Tracheal epithelial cell (primary cell): ENCODE data around the gene TJP3. TPM values are rescaled to one million over a fixed set of nuclear protein-coding genes. Genes with fewer than 3 reads are reported as not detected.

Experiments
- total RNA-seq: library from RNA; depleted of rRNA; stranded (reverse); fragments of >200 nt; gene quantifications from 2 replicates; pipeline ENCODE4 v1.2.1, GENCODE V29; 2014

TJP3 gene, protein sequence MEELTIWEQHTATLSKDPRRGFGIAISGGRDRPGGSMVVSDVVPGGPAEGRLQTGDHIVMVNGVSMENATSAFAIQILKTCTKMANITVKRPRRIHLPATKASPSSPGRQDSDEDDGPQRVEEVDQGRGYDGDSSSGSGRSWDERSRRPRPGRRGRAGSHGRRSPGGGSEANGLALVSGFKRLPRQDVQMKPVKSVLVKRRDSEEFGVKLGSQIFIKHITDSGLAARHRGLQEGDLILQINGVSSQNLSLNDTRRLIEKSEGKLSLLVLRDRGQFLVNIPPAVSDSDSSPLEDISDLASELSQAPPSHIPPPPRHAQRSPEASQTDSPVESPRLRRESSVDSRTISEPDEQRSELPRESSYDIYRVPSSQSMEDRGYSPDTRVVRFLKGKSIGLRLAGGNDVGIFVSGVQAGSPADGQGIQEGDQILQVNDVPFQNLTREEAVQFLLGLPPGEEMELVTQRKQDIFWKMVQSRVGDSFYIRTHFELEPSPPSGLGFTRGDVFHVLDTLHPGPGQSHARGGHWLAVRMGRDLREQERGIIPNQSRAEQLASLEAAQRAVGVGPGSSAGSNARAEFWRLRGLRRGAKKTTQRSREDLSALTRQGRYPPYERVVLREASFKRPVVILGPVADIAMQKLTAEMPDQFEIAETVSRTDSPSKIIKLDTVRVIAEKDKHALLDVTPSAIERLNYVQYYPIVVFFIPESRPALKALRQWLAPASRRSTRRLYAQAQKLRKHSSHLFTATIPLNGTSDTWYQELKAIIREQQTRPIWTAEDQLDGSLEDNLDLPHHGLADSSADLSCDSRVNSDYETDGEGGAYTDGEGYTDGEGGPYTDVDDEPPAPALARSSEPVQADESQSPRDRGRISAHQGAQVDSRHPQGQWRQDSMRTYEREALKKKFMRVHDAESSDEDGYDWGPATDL
- 2.3 and 5.1 TPM in 2 replicates for total RNA-seq

DNA sequence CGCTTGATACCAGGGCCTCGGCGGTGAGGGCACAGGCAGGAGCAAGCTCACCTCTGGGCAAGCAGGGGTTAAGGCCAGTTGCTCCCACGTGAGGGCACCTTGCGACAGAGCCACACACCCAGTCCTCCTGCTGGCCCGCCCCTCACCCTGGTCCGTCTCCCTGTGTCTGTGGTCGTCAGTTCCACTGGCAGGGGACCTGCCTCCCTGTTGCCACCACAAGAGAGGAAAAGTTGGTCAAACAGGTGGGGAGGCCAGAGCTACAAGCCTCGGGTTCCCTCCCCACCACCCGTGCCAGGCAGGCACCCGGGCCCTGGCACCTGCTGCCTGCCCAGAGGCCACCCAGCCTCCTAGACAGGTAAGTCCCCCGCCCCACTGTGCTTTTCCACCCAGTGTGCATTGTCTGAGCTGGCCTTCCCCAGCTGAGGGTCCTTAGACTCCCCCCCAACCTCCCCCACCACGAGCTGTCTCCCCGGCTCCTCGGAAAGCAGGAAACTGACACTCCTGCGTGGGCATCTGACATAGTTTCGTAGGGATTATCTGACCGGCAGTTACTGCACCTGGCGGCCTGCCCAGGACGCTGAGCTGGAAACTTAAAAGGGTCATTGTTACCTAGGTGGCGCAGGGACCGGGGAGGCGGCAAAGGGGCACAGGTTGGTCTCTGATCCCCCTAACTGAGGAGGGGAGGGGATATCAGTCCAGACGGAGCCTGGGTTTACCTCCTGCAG, at the start of gene TJP3:
Gene TJP3 (plus strand): TSS at position 178 of the 725 bp plus-strand sequence. CDS start 20,049 bp downstream, outside the sequence.

DNA sequence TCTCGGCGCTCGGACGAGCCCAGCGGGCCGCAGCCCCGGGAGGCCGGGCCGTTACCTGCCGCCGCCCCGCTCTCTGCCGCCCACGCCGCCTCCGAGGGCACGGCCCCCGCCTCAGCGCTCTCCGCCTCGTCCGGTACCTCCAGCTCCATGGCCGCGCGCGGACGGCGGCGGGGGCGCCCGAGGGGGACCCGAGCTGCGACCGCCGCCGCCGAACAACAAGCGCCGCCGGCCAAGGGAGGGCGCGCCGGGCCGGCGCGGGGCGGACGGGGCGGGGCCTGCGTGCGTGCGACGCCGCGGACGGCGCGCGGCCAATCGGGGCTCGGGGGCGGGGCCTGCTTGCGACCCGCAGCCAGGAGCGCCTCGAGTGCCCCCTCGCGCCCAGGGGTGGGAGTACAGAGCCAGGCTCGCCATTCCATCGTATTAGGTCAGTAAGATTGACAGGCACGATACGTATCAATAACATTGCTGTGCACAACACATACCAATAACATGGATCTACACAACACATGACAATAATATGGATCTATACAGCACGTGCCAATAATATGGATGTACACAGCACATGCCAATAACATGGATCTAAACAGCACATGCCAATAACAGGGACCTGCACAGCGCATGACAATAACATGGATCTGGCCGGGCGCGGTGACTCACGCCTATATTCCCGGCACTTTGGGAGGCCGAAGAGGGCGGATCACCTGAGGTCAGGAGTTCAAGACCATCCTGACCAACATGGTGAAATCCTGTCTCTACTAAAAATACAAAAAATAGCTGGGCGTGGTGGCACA, 7.7 kb upstream of the TJP3 start, which contains the start of gene PIP5K1C:
Gene PIP5K1C (minus strand): TSS at position 227 of the 791 bp plus-strand sequence. CDS start 78 bp downstream, at position 149.

DNA sequence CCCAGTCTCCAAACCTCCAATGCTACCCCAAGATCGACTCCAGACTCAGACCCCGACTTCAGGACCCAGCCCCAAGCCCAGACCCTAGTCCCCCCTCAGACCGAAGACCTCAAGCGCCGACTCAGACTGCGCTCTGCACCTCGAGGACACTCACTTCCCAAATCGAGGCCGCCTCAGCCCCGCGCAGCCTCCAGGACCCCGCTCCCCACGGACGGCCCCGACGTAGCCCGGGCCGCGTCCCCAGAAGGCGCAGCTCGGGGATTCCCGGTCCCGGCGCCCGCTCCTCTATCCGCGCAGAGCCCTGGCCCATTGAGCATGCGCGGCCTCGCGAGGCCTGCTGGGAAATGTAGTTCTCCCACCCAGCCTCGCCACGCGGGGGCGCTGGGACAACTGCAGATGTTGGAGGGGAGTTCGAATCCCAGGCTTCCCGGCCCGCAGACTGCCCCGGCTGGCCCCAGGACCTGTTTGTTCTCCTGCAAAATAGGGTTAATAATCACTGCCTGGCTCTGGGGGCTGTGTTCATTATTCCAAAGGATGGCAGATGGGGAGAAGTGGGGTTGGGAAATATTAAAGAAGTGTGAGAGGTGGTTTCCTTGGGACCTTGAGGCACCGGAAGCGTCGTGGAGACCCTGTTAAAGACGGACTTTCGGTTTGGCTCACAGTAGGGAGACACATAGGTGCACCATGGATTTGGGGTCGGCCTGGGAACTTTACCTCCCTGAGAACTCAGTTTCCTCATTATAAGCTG, 53.4 kb downstream of the TJP3 start, which contains the start of gene APBA3:
Gene APBA3 (minus strand): TSS at position 311 of the 748 bp plus-strand sequence. CDS start 1,428 bp downstream, outside the sequence.

DNA sequence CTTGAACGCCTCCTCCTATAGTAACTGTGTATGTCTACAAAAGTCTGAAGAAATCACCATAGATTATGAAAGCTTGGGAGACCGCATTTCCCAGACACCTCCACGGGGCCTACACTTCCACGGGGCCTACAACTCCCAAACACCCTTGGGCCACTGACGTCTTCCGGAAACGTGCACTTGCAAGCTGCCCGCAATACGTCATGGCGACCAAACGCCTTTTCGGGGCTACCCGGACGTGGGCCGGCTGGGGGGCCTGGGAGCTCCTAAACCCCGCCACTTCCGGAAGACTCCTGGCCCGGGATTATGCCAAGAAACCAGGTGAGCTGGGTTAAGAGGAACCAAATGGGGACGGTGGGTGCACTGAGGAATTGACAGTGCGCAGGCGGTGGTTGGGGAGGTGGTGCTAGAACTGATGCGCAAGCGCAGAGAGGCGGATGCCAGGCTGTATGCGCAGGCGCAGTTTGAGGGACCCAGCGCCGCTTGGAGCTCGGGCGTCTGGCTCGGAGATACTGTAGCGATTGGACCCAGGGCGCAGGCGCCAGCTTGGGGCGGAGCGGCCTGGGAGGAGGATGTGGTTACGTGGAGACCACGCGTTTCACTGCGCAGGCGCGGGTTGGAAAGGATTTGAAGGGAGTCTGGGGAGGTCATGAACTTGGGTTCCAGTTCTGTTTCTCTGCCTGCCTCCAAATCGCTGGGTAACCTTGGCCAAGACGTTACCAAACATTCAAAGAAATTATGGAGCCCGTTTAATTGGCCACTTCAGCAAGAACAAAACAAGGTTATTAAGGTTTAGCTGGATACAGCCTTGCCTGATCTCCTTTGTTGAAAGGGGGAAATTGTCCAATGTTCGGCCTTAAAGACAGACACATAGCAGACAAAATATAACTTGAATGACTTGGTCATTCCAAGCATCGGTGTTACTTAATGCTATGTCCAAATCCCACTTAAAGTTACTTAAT, 54.6 kb downstream of the TJP3 start, which contains the start of gene MRPL54:
Gene MRPL54 (plus strand): TSS at position 182 of the 959 bp plus-strand sequence. CDS start 19 bp downstream, at position 201.

DNA sequence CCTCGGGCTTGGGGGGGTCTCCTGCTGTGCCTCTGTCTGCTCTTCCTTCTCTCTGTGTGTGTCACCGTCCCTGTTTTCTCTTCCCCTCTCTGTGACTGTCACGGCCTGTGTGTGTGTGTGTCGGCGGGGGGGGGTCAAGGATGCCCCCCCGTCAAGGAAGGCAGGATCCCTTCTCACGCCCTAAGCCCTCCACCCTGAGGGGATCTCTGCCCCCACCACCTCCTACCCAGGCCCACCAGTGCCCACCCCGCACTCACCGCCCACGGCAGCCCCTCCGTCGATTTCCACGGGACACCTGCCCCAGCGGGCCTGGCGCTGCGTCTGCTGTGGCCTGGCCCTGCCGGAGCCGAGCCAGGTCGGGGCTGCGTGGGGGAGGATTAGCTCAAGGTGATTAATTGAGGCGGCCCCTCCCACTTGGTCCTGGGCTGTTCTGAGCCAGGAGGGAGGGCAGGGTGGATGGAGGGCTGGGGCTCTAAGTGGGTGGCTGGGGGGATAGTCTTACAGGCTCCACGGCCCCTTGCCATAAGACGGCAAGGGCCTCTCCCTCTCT, 63.8 kb downstream of the TJP3 start, which contains the start of gene RAX2:
Gene RAX2 (minus strand): TSS at position 323 of the 550 bp plus-strand sequence. CDS start 486 bp downstream, outside the sequence.

DNA sequence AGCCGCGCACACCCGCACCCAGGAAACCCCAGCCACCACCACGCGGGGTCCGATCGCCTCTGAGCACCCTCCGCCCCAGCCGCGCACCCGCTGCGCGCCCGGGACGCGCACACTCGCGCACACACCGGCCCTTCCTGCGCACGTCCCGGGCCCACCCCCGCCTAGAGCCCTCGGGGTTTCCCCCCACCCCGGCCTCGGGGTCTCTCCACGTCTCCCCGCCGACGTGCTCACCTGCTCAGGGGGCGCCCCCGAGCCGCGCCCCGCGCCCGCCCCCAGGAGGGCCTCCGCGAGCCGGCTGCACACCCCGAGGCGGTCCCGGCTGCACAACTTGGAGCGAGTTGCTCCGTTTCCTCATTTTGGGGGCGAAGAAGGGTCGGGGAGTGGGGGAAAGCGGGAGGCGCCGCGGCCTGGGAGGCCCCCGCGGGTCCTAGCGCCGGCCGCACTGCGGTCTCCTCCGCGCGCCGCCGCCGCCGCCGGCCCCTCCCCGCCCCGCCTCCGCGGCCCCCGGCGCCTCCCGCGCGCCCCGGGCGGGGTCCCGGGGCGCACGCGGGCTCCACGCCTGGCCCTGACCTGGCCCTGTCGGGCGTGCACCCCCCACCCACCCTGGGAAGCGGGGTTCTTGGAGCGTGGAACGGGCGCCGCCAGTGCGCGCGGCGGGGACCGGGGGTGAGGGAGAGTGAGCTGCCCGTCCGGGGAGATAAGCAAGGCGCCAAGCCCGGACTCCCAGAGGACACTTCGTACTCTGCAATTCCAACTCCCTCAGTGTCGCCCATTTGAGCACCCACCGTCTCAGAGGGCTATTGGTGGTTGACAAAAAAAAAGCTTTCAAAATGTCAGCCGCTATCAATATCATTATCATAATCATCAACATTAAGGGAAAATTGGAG, 78.0 kb downstream of the TJP3 start, which contains the start of gene MATK:
Gene MATK (minus strand): TSS at position 444 of the 887 bp plus-strand sequence. CDS start 1,246 bp downstream, outside the sequence.

Other genes starting within 250 kb of the TJP3 start
- gene SMIM24, start 227.9 kb upstream of the TJP3 start, total RNA-seq: 0.24 TPM in 1 of 2 replicates, not detected in the other
- 0.72 TPM in 1 of 2 replicates, not detected in the other for gene SMIM44, start 224.9 kb upstream of the TJP3 start, total RNA-seq
- gene DOHH, start 207.7 kb upstream of the TJP3 start, total RNA-seq: 14.5 and 16.2 TPM in 2 replicates
- 22.8 and 52.3 TPM in 2 replicates for gene FZR1, start 202.1 kb upstream of the TJP3 start, total RNA-seq
- gene TEKTIP1, start 169.2 kb upstream of the TJP3 start, total RNA-seq: not detected in 2 replicates
- 75.5 and 204 TPM in 2 replicates for gene MFSD12, start 150.8 kb upstream of the TJP3 start, total RNA-seq
- 51.8 and 87.7 TPM in 2 replicates for gene HMG20B, start 135.4 kb upstream of the TJP3 start, total RNA-seq
- gene GIPC3, start 122.9 kb upstream of the TJP3 start, total RNA-seq: not detected in 2 replicates
- 0.24 TPM in 1 of 2 replicates, not detected in the other for gene TBXA2R, start 101.5 kb upstream of the TJP3 start, total RNA-seq
- gene CACTIN, start 81.6 kb upstream of the TJP3 start, total RNA-seq: 29.0 and 29.6 TPM in 2 replicates
- 7.2 and 10.8 TPM in 2 replicates for gene PIP5K1C, start 7.9 kb upstream of the TJP3 start, total RNA-seq
- gene APBA3, start 53.3 kb downstream of the TJP3 start, total RNA-seq: 31.1 and 33.5 TPM in 2 replicates
- 47.7 and 64.8 TPM in 2 replicates for gene MRPL54, start 54.3 kb downstream of the TJP3 start, total RNA-seq
- under 0.01 TPM in 1 of 2 replicates, not detected in the other for gene RAX2, start 63.8 kb downstream of the TJP3 start, total RNA-seq
- gene MATK, start 78.0 kb downstream of the TJP3 start, total RNA-seq: 1.7 TPM in 1 of 2 replicates, not detected in the other
- gene ZFR2, start 160.7 kb downstream of the TJP3 start, total RNA-seq: not detected in 2 replicates
- not detected in 2 replicates for gene ATCAY, start 172.3 kb downstream of the TJP3 start, total RNA-seq
- gene NMRK2, start 224.7 kb downstream of the TJP3 start, total RNA-seq: not detected in 2 replicates